Activated T-cell treated with anti-CD3 and anti-CD28 coated beads for 48 hours (primary cell): ENCODE data around the gene RNF8.
"Not testable (repeated sequence)": the region's sequence is repeated elsewhere in the genome, so short reads cannot be mapped to it uniquely, and the experiment has no call there.

Source experiments
- DNase-seq: peaks from one replicate; pipeline ENCODE4 v3.0.0-alpha.2; 2020; ENCODE audit warnings: low read depth

RNF8 gene, protein sequence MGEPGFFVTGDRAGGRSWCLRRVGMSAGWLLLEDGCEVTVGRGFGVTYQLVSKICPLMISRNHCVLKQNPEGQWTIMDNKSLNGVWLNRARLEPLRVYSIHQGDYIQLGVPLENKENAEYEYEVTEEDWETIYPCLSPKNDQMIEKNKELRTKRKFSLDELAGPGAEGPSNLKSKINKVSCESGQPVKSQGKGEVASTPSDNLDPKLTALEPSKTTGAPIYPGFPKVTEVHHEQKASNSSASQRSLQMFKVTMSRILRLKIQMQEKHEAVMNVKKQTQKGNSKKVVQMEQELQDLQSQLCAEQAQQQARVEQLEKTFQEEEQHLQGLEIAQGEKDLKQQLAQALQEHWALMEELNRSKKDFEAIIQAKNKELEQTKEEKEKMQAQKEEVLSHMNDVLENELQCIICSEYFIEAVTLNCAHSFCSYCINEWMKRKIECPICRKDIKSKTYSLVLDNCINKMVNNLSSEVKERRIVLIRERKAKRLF

DNA sequence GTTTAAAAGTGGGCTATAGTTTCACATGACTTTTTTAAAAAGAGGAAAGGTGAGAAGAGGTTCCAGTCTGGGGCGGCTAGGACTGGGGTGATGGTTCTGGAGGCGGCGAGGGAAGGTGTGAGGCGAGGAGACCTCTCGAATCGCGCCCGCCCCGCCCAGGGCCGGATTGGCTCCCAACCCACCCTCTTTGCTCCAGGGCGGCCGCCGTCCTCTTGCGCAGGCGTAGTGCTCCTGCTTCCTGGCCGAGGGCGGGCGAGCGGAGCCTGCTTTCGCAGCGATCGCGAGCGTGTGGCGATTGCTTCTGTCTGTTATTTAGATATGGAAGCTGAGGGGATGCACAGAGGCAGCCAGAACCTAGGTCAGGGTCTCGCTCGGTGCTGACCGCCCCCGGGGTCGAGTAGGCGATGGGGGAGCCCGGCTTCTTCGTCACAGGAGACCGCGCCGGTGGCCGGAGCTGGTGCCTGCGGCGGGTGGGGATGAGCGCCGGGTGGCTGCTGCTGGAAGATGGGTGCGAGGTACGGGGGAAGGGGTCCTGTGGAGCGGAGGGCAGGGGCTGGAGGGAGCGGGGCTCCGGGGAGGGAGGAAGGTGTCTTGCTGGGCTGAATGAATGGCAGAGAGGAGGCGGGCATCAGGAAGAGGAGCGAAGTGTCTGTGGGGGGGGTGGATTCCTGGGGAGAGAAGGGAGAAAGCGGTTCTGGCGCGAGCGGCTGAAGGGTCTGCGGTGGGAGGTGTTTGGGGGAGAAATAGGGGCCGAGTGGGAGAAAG, at the start of gene RNF8:
RNF8 (plus strand) TSS at position 223 of the 765 bp plus-strand sequence; CDS start at position 405, 182 bp downstream.
- peak; percentile 91 for DNase-seq

DNA sequence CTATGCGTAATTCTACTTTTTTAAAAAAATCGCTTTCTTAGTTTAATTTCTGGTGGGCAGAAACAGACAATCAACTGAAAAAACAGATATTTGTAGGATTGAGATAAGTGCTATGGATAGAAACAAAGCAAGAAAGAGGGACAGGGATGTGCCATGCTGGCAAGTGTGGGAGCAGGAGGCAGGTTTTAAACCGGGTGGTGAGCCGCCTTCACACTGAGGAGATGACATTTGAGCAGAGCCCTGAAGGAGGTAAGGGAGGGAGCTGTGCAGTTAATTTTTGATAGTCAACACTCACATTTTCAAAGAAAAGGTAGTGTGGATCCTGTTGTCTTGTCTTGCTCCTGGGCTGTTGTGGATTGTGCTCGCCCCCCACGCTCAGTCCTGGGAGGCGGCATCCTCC, 49.0 kb upstream of the RNF8 start:
- no peak for DNase-seq

DNA sequence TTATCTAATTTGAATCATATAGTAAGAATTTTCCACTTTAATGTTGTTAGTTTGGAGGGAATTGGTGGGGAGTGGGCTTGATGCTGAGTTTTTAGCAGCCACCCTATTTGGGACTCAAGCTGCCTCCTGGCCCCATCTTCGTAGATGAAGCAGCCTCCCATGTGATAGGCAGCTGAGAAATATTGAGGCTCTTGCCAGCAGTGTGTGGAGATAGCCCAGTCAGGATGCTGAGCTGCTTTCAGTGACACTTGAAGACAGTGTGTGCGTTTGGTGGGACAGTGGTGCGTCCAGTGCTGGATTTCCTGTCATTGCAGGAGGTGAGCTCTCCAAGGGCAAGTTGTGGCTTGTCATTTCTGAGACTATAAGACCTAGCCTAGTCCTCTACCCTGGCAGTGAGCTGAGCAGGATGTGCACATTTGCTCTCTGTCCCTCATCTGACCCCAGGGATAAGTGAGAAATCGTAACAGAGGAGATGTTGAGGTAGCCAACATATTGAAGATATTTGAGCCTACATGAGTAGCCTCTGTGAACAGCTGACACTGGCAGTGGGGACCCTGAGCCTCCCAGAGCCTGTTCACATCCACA, 47.9 kb upstream of the RNF8 start:
- no peak for DNase-seq

DNA sequence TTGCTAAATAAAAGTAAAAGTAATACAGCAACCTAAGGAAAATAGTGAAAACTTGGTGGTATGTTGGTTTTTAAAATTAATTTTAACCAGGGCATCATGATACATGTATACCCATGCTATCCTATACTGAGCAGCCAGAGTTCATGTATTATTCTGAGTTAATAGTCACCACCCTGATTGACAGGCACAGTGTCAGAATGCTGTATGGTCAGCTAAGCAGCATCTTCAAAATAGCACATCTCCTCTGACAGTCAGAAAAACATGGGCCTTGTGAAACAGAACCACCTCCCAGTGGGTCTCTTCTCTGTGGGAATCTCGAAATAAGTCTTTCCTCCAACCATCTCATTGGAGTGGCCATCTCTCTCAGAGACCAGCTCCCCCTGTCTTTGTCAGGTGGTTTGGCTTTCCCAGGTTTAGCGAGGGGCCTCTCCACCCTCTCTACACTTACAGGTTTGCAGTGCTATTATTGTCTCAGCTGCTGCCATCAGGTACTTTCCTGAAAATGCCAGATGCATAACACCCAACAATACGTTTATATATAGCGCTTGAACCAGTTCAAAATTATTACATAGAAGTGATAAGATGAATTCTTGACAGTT, 47.1 kb upstream of the RNF8 start:
- no peak for DNase-seq

DNA sequence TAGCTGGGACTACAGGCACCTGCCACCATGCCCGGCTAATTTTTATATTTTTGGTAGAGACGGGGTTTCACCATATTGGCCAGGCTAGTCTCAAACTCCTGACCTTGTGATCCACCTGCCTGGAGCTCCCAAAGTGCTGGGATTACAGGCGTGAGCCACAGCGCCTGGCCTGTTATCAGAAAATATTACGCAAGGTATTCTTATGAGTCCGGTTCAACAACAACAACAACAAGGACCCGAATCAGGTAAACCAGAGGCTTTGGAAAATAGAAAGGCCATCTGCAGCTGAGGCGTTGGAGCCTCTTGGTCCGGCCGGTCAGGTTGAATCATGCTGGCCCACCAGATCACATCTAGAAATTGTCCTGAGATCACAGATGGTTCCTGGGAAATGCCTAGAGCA, 46.3 kb upstream of the RNF8 start:
- DNase-seq = not testable (repeated sequence)

DNA sequence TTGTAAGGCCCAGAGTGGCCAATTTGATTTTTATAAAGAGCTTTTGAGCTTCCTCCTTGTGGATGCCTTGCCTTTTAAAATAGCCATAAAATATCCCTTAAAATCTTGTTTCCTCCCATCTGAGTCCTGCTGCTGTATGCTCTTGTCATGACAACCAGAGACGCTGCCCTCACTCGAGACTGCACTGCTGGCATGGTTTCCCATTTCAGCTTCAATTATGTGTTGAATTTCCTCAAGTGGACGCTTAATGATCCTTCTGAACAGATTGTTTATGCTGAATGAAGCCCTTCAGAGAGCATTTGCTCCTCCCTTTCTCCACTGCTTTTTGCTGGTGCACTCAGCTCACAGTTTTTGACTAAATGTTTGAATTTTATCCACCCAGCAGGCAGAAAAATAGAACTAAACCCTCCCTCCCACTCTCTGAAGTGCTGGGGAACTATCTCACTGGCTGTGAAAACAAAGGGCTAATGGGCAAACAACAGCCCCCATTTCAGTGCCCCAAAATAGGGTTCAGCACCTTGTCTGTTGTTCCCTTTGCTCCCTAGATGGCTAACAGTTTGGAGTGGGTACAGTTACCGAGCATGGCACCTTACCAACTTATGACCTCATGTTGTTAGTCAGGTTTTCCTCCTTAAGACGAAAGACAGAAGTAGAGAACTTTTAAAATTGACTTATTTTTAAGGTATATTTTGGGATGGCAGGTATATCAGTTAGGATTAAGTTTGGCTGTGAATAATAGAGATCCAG, 45.5 kb upstream of the RNF8 start:
- no peak for DNase-seq

DNA sequence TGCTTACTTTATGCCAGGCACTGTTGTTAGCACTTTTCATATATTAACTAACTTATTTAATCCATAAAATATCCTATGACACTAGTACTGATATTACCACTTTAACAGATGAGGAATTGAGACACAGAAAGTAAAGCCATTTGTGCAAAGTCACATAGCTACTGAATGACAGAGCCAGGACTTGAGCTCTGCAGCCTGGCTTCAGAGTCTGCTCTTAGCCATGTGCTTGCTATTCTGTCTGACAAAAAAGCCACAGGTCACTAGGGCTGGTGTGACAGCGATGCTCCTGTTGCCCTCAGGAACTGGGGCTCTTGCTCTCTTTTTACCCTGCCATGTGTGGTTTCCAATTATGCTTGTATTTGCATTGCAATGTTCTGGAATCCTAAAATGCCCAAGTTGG, 44.7 kb upstream of the RNF8 start:
- DNase-seq = no peak

DNA sequence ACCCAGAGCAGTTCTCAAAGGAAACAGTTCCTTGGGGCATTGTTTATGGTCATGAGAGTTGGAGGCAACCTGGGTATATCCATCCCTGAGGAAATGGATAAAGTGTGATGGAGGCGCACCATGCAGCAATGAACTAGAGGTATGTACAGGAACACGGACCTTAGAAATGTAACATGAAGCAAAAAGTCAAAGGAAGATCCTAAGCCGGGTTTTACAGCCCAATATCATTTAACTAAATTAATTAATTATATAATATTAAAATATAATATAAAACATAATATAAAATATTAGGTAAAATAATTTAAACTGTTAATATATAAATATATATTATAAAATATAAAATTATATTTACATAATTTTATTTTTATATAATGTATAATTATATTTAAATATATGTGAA, 44.1 kb upstream of the RNF8 start:
- DNase-seq = no peak

DNA sequence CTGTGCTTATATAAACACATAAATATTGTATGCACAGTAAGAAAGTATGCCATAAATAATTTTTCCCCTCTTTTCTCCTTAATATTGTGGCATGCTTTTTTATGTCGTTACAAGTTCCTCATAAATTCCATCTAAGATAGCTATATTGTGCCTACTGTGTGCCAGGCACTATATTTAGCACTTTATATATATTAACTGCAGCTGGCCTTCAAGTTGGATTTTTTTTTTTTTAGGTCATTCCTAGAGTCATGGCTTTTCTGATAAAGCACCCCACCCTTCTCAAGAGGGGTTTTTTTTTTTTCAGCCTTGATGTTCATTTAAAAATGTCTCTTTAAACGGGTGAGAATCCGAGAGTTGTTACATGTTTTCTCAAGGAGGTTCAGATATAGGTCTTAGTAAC, 42.8 kb upstream of the RNF8 start:
- DNase-seq = no peak

DNA sequence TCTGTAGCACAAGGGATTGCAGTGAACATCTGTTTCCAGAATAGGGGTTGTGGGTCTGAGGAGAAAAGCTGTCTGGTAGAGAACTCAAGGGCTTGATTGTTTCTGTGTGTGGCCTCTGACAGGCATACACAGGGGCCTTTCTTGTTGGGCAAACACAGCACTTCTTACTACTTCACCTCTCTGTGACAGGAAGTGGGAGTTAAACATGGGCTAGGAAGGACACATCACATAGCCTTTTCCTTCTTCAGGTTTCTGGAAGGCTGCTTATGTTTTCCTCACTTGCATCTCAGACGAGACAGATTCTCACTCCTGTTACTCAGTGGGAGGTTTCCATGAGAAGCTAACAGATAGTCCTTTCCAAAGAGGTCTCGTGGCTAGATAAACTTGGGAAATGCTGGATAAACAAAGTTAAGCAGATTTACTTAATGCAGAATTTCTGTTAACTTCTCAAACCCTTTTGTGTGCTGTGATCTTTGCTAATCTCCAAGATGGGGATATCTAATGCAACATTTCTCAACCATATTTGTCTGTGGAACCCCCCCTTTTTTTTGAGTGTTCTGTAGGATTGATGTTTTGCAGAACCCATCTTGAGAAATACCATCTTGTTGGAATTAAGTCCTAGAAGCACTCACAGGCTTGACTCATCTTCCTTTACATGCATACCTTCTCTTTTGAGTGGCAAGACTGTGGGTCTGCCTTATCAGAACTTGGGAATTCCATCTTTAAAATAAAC, 41.9 kb upstream of the RNF8 start:
- DNase-seq = no peak

DNA sequence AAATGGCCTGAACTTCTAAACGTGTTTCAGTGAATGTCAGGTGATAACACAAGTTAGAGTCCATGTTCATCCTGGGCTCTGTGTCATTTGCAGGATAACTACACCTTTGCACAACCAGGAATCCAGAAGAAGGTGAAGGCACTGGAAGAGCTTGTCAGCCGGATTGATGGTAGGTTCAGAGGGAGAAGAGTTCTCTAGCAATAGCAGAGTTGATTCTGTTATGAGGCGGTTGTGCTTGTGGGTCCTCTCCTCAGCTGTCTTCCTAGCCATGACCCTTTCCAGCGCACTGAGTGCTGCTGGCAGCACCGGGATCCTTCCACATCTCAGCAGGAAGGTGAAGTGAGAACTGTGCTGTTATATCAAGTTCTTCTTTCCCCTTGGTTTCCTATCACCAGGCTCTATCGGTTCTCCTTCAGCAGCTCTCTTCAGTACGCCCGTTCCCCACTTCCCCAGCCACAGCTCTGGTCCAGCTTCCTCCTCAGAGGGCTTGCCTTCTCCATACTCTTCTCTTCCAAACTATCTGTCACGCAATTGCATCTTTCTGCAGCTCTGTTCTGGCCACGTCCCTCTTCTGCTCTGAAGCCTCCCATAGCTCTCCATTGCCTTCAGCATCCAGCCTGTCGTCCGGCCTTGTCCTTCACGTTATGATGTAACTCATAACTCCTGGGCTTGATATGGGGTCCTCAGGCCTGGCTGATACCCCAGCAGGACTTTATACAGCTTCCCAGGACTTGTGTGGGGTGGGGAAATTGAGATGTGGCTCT, 39.9 kb upstream of the RNF8 start:
- no peak for DNase-seq

DNA sequence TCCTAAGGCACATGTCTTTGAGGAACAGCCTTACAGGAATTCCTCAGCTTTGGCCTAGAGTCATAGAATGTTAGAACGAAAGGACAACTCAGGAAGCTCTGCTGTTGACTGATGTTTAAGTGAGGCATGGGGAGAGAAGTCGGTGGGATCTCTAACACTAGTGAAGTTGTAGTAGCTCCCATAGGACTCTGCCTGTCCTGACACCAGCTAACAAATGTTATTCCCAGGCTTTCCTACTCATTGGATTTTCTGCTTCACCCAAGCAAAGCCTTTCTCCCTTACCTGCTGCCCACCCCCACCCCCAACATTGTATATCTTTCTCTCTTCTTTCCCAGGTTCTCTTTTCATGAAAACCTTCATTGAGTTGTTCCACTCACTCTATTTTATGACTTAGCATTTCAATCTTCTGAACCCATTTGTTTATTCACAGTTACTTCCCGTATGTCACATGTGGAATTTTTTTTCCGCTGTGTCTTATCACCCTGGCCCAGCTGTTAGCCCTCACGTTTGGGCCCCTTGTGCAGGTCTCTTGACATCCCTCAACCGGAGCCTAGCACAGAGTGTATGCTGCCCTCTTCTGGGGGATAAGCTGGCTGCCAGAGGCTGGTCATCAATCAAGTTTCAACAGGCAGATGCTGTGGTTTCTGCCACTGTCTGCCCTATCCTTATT, 39.2 kb upstream of the RNF8 start:
- DNase-seq = no peak

DNA sequence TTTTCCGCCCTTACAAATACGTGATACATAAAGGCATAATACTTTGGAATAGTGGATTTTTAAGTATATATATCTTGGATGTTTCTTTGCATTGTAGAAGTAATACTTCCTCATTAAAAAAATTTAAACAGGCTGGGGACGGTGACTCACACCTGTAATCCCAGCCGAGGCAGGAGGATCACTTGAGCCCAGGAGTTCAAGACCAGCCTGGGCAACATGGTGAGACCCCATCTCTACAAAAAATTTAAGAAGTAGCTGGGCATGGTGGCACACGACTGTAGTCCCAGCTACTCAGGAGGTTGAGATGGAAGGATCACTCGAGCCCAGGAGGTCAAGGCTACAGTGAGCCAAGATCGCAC, 38.6 kb upstream of the RNF8 start:
- DNase-seq = no peak

DNA sequence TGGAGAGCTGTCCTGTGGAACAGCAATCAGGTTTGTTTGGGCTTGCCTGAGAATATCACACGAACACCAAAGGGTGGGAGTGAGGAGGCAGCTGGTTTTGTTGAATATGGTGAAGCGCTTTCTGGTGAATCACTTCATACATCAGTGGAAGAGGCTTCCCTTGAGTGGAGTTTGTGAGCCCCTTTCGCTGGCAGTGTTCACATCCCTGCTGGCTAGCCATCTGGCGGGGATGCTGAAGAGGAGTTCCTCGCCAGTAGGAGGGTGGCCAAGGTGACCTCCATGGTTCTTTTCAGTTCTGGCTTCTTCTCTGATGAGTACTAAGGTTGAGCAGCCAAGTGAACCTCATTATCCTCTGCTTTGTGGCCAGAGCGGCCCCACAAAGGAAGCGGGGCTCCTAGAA, 37.7 kb upstream of the RNF8 start:
- no peak for DNase-seq

DNA sequence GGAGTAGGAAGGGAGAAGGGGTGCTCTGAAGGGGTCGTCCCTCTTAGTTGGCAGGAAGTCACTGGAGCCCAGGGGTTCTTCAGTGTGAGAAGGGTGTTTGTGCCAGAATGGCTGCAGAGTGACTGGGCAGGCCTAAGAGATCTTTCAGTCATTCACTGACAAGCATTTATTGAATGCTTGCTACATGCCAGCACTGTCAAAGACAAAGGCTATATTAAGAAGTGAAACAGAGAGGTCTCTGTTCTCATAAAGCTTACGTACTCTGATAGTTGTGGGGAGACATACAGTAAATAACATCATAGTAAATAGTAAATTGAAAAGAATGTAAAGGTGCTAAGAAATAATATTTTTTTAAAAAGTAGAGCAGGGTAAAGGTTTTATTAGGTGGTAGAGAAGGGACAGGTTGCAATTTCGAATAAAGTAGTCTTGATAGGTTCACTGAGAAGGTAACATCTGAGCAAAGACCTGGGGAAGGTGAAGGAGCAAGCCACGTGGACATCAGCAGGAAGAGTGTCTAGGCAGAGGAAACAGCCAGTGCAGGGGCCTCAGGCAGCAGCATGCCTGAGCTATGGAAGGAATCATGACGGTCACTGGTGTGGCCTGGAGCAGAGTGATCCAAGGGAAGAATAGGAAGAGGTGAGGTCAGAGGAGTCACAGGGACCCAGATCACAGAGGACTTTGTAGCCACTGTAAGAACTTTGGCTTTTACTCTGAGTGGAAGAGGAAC, 36.3 kb upstream of the RNF8 start:
- DNase-seq = no peak

DNA sequence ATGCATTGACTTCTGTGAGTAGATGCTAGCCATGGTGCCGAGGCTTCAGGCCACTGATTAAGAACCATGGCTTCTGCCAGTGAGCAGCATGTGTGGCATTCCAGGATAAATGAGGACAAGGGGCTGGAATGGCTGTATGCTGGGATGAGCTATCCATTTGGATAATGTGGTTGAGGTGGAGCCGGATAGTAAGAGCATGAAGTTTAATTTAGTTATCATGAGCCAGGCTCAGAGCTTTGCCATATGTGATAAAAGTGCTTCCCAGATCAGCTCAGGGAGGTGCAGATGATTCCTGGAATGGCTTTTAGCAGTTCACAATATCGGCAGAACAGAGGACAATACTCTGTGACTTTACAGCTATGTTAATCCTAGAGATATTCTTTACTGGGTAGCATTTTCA, 34.6 kb upstream of the RNF8 start:
- DNase-seq = no peak

DNA sequence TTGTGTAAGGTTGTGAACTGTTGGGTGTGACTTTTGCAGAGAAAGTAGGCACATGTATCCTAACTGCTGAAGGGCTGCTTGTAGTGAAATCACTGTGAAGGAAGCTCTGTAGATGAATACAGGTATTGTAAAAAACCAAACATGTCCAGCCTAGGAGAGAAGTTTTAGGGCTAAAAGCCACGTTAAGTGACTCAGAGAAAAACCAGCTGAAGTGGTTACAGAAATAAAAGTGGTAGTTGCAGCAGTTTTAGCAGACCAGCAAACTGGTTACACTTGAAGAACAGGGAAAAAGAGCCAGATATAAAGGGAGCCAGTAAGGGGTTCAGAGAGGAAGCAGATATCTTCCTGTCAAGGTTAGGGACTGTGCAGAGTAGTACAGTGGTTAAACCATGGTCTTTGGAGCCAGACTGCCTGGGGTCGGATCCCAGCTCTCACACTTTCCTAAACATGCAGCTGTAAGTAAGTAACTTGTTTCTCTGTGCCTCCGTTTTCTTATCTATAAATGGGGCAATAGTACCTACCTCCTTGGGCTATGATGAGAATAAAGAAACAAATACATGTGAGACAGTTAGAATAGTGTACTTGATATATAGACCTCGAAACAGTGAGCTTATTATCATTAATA, 33.8 kb upstream of the RNF8 start:
- DNase-seq = no peak

DNA sequence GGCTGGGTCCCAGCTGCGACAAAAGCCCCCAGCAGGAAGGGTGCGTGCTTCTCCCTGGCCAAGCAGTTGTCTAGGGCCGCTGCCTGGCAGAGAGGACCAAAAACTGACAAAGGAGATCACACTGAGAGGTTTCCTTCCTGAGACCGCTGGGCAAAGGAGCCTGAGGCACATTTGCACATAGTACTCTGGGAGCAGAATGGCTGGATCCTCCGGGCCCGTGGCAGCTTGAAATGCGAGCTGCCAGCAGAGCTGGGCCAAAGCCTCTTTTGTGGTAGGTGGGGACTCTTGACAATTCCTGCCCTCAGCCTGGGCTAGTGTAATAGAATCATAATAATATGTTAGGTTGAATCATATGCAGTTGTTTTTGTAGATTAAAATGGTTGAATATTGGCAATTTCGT, 33.1 kb upstream of the RNF8 start:
- DNase-seq = no peak

DNA sequence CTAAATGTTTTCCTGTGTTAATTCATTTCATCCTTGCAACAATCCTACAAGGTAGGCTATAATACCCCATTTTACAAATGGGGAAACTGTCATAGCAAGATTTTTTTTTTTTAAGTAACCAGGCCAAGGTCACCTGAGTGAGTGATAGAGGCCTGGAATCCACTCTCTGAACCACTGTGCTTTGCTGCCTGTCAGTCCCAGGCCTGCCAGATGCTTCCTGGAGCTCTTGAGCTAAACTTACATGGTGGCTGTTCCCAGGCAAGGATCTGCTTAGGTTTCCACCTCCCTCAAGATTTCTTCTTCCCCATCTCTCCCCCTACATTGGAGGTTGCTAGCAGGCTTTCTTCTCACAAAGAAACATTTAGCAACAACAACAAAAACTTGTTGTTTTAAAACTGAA, 32.7 kb upstream of the RNF8 start:
- DNase-seq = no peak
